Keratinocyte (primary cell): ENCODE measurements around the gene CRISPLD2. TPM values are rescaled to one million over a fixed set of nuclear protein-coding genes. Genes with fewer than 3 reads are reported as not detected.

Source experiments
- DNase-seq: peaks from one replicate; pipeline ENCODE4 v3.0.0-alpha.2; 2011; ENCODE audit warnings: low read depth, missing footprints, low spot score
- FAIRE-seq: peaks from 2 replicates; lab custom pipeline; 2011; peaks lifted over from hg19 to GRCh38; lab: Jason Lieb, UNC
- H2AFZ ChIP-seq: 2 replicates; pipeline ENCODE4 v1.6.0; 2012; ENCODE audit warnings: low read length, control low read depth, inconsistent platforms; ENCODE audit not compliant: control insufficient read depth
- H3K27ac ChIP-seq: 2 replicates; pipeline ENCODE4 v1.5.1; 2011; ENCODE audit warnings: low read length; ENCODE audit not compliant: control insufficient read depth, insufficient read depth
- H3K27me3 ChIP-seq: 3 replicates; pipeline ENCODE4 v1.6.0; 2011; ENCODE audit warnings: low read length; ENCODE audit not compliant: control insufficient read depth, insufficient read depth; ENCODE audit errors: extremely low read depth
- H3K36me3 ChIP-seq, 2 experiments: 2 replicates in 1 of 2; 3 replicates in 1 of 2; pipeline ENCODE4 v1.5.1; 2011; ENCODE audit warnings: low read length in 2 of 2, mild to moderate bottlenecking in 1 of 2; ENCODE audit not compliant: control insufficient read depth in 2 of 2, insufficient read depth in 2 of 2; ENCODE audit errors: extremely low read depth in 1 of 2
- H3K4me1 ChIP-seq: 3 replicates; pipeline ENCODE4 v1.5.1; 2011; ENCODE audit warnings: low read length; ENCODE audit not compliant: control insufficient read depth, insufficient read depth; ENCODE audit errors: extremely low read depth
- H3K4me2 ChIP-seq: 3 replicates; pipeline ENCODE4 v1.6.0; 2011; ENCODE audit warnings: low read depth, low read length; ENCODE audit not compliant: control insufficient read depth, insufficient read depth; ENCODE audit errors: extremely low read depth
- H3K4me3 ChIP-seq, 3 experiments: fragments of 200-600 bp in 1 of 3; sonication (generic) in 1 of 3; 2 replicates in 2 of 3; 3 replicates in 1 of 3; pipeline ENCODE4 v1.5.1; 2011 to 2016; ENCODE audit warnings: low read length in 3 of 3, mild to moderate bottlenecking in 3 of 3, control low read depth in 2 of 3, inconsistent platforms in 1 of 3, low read depth in 1 of 3, mixed read lengths in 1 of 3, mixed run types in 1 of 3, moderate library complexity in 1 of 3; ENCODE audit not compliant: control insufficient read depth in 2 of 3, insufficient read depth in 2 of 3; ENCODE audit errors: extremely low read depth in 1 of 3
- H3K79me2 ChIP-seq: 2 replicates; pipeline ENCODE4 v1.6.0; 2012; ENCODE audit warnings: low read length; ENCODE audit not compliant: control insufficient read depth, insufficient read depth
- H3K9ac ChIP-seq: 3 replicates; pipeline ENCODE4 v1.6.0; 2011; ENCODE audit warnings: low read length; ENCODE audit not compliant: control insufficient read depth, insufficient read depth; ENCODE audit errors: extremely low read depth
- H3K9me1 ChIP-seq: 3 replicates; pipeline ENCODE4 v1.6.0; 2011; ENCODE audit warnings: low read length; ENCODE audit not compliant: control insufficient read depth, insufficient read depth; ENCODE audit errors: extremely low read depth
- H3K9me3 ChIP-seq: 2 replicates; pipeline ENCODE4 v1.5.1; 2012; ENCODE audit warnings: low read depth, low read length; ENCODE audit not compliant: control insufficient read depth
- H4K20me1 ChIP-seq: 3 replicates; pipeline ENCODE4 v1.6.0; 2011; ENCODE audit warnings: low read length; ENCODE audit not compliant: control insufficient read depth, insufficient read depth; ENCODE audit errors: extremely low read depth
- CTCF ChIP-seq, 3 experiments: IDR thresholded peaks in 1 of 3; conservative IDR thresholded peaks in 1 of 3; optimal IDR thresholded peaks in 1 of 3; 2 replicates in 2 of 3; 3 replicates in 1 of 3; pipeline versions ENCODE3 to v1.5.1; 2011; ENCODE audit warnings: low read length in 3 of 3, mild to moderate bottlenecking in 3 of 3, moderate library complexity in 2 of 3, control low read depth in 1 of 3, inconsistent platforms in 1 of 3; ENCODE audit not compliant: insufficient read depth in 2 of 3; ENCODE audit errors: extremely low read depth in 1 of 3
- EZH2 ChIP-seq: IDR thresholded peaks from one replicate; pipeline ENCODE4 v1.6.1; 2012; ENCODE audit warnings: inconsistent platforms, mild to moderate bottlenecking, low read length, moderate library complexity
- dilution Hi-C: fragments of 300-500 bp; cut with MboI; formaldehyde crosslinking; loops from one replicate; pipeline ENCODE4 v1.7.0; 2020; ENCODE audit warnings: low sequenced_read_pairs; ENCODE audit not compliant: extremely low pct_ligation_motif_present
- polyA plus RNA-seq, 5 experiments: library from polyadenylated mRNA; depleted of rRNA in 3 of 5; stranded (reverse) in 3 of 5; stranded (forward) in 1 of 5; unstranded in 1 of 5; fragments of >200 nt; gene quantifications; 1 replicate in 1 of 5; 2 replicates in 3 of 5; 3 replicates in 1 of 5; pipeline versions ENCODE4 v1.2.1 to v1.2.3, GENCODE V29; 2011 to 2012; ENCODE audit warnings: missing spikeins in 2 of 5, low read depth in 1 of 5, low replicate concordance in 1 of 5

CRISPLD2 gene
- polyA plus RNA-seq, 1 donor (not counting 4 experiments of a cell fraction or from before 2014, with no cell fraction given) = 1.2 TPM

GRCh38 chr16:84818133-84818532, 1.7 kb upstream of the CRISPLD2 start:
- H3K27me3 ChIP-seq = peaks cover 42% of the 10 kb centered on the region

GRCh38 chr16:84818989-84819643, 669 bp upstream of the CRISPLD2 start:
- Histone ChIP-seq H3K36me3 (no peaks in the 10 kb centered on the region), H3K4me1 (peaks cover 15% of the 10 kb centered on the region), H3K9me3 (no peaks in the 10 kb centered on the region), H4K20me1 (peaks cover 6% of the 10 kb centered on the region), H3K4me3 (peak overlapping the region; percentile 12 to 50 (median 19)), H3K9me1 (no peaks in the 10 kb centered on the region), H3K4me2 (peak overlapping the region; percentile 79), H3K9ac (no peak overlapping the region), H3K27me3 (peaks cover 32% of the 10 kb centered on the region), H3K27ac (no peak overlapping the region), H3K79me2 (no peaks in the 10 kb centered on the region), H2AFZ (no peak overlapping the region)
- DNase-seq (no peak), FAIRE-seq (no peak)
- dilution Hi-C loops = no loop called here
- TF ChIP-seq CTCF (optimal IDR thresholded peaks at IDR 0.05 in 1 of 3, IDR thresholded peaks at IDR 0.05 in 1 of 3, conservative IDR thresholded peaks at IDR 0.05 in 1 of 3; ENCODE audit: extremely low read depth in 1 of 3, insufficient read depth in 2 of 3, low read length in 3 of 3) (no peak), EZH2 (no peak)

More at GRCh38 chr16:84818133-84818532, 1.7 kb upstream of the CRISPLD2 start:
- H3K9me1 ChIP-seq = no peaks in the 10 kb centered on the region
- no peaks in the 10 kb centered on the region for H3K79me2 ChIP-seq
- DNase-seq (no peak), FAIRE-seq (no peak)
- peaks cover 15% of the 10 kb centered on the region for H3K4me1 ChIP-seq
- H3K4me3 ChIP-seq = no peak overlapping the region
- no peak overlapping the region for H3K9ac ChIP-seq
- H4K20me1 ChIP-seq = peaks cover 6% of the 10 kb centered on the region
- no peak overlapping the region for H2AFZ ChIP-seq
- no peak overlapping the region for H3K4me2 ChIP-seq
- H3K9me3 ChIP-seq = no peaks in the 10 kb centered on the region
- dilution Hi-C loops = no loop called here
- no peaks in the 10 kb centered on the region for H3K36me3 ChIP-seq
- TF ChIP-seq EZH2 (no peak), CTCF (optimal IDR thresholded peaks at IDR 0.05 in 1 of 3, IDR thresholded peaks at IDR 0.05 in 1 of 3, conservative IDR thresholded peaks at IDR 0.05 in 1 of 3; ENCODE audit: extremely low read depth in 1 of 3, insufficient read depth in 2 of 3, low read length in 3 of 3) (no peak)
- no peak overlapping the region for H3K27ac ChIP-seq
